NCI-H2227 (cell line): ENCODE measurements around the gene PCBD1.
"Not testable (repeated sequence)": the region's sequence is repeated elsewhere in the genome, so short reads cannot be mapped to it uniquely, and the experiment has no call there.

Experiments
- DNase-seq: peaks from one replicate; lab custom pipeline; 2025; ENCODE audit not compliant: unreplicated experiment; lab: John Stamatoyannopoulos, UW

The PCBD1 gene

GRCh38 chr10:70887804-70888800 lies at the start of gene PCBD1:
Gene PCBD1, minus strand, starts transcription at chr10:70888565. Its CDS starts 32 bp downstream, at chr10:70888533.
- peak; percentile 88 for DNase-seq

DNA sequence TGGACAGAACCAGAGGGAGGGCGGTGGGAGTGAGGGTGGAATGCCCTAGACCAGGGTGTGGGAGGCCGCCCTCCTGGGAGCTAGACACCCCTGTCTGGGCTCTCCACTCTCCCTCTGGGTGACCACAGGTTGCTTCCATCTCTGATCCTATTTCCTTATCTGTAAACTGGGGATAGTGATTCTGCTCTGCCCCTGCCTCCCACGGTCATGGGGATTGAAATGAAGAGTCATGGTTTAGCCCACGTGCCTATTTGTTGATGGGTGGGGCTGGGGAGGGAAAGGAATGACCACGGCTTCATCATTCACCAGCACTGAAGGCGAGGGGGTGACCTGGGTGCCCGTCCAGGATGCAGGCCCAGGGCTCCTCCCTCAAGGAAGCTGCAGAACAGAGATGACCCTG lies 49.3 kb upstream of the PCBD1 start:
- no peak for DNase-seq

- no peak for DNase-seq
Measured at GRCh38 chr10:70936111-70936510, 47.7 kb upstream of the PCBD1 start.

GRCh38 chr10:70935631-70936030 lies 47.3 kb upstream of the PCBD1 start:
- no peak for DNase-seq

- no peak for DNase-seq
Measured at GRCh38 chr10:70935125-70935625, 46.8 kb upstream of the PCBD1 start.

GRCh38 chr10:70934701-70935100 lies 46.3 kb upstream of the PCBD1 start:
- no peak for DNase-seq

DNA sequence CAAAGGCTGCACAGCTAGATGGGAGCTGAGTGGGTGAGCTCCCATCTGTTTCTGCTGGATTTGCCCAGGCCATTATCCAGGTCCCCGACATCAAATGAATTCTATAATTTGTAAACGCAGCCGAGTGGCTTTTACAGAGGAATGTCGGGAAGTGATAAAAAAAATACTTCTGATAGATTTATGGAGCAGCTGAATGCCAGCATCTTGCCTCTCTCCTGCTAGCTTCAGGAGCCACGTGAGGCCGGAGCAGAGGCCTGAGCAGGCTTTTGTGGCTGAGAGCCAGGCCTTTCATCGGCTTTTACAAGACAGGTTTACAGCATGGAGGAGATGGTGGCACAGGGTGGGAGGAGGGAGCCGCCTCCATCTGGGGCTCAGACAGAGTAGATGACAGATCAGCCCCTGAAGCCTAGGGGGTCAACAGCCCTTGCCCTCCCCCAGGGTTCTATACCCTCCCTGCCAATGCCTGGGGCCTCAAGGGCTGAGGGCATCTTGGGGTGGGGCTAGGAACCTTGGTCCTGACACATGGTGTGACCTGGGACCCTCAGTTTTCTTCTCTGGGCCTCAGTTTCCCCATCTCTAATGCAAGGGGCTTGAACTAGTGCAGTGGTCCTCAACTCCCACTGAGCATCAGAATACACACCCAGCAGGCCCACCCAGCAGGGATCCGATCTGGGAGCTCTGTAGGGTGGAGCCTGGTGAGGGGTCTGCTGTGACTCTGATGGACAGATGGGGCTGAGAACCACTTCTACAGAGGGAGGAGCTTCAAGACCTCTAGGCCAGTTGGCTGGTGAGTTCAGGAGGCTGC lies 44.2 kb upstream of the PCBD1 start:
- peak; percentile 13 for DNase-seq

- DNase-seq, result no peak
Measured at GRCh38 chr10:70931168-70931815, 42.9 kb upstream of the PCBD1 start.

GRCh38 chr10:70930263-70931000 lies 42.1 kb upstream of the PCBD1 start:
- DNase-seq, result no peak

DNA sequence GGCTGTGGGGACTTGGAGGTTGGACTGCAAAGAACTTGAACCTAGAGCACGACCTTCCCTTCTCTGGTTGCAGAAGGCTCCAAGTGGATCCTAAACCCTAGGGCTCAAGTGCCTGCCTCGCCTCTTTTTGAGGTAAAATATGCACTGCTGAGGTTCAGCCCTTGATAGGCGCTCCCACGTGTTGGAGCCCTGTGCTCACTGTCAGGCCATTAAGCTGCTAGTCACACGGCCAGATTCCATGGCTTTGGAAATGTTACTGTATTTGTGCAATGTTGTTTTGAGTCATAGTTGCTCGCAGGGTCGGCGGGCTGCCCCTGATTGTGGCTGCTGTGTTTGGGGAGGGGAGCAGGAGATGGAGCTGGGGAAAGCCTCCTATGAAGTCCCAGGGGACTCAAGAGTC lies 39.8 kb upstream of the PCBD1 start:
- DNase-seq, result no peak

GRCh38 chr10:70927189-70927943 lies 39.0 kb upstream of the PCBD1 start:
- no peak for DNase-seq

GRCh38 chr10:70926226-70927000 lies 38.0 kb upstream of the PCBD1 start:
- no peak for DNase-seq

- DNase-seq, result peak; percentile 25
Measured at GRCh38 chr10:70925377-70926225, 37.2 kb upstream of the PCBD1 start.

DNA sequence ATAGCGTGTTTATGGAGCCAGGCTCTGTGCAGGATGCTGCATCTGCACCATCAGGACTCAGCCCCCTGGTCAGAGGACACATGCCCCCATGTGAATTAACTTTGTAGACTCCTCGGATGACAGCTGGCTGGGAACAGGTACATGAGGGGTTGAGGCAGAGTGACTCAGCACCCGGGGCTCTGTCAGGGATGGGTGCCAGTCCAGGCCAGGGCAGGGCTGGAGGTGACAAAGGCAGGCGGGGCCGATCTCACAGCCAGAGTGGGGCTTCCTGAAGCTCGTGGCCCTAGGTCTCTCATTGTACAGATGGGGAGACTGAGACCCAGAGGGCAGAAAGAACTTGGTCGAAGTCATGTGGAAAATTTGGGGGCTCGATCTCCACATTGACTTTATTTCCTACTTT lies 35.3 kb upstream of the PCBD1 start:
- no peak for DNase-seq

DNA sequence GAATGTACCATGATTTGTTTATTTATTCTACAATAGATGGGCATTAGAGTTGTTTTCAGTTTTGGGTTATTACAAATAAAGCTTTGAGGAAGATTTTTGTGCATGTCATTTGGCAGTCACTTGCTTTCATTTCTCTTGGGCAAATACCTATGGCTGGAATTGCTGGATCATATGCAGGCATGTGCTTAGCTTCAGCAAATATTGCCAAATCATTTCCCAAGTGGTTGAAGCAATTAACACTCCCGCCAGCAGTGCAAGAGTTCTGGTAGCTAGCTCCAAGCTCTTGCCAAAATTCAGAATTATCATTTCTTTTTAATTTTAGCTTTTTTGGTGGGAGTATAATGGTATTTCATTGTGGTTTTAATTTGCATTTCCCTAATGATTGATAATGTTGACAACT lies 32.9 kb upstream of the PCBD1 start:
- DNase-seq, result no peak

DNA sequence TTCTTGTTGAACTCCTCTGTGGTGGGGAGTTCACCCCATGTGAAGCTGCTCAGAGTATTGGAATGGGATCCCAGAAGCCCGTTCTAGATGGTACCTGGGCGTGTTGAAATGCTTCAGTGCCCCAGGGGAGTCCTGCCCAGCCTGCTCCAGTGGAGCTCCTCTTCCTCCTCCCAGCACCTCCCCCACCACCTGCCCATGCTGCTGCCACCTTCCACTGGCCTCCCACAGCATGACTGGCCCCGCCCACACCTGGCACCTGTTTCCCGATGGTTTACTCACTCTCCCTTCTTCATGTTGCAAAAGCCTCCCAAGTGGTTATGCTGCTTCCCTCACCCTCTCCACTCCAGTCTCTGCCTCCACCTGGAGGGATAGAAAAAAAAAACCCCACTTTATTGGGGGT lies 32.2 kb upstream of the PCBD1 start:
- DNase-seq, result no peak

- not testable (repeated sequence) for DNase-seq
Measured at GRCh38 chr10:70919906-70920305, 31.5 kb upstream of the PCBD1 start.
